H9 (cell line): ENCODE results near the gene MSANTD2. TPM values are rescaled to one million over a fixed set of nuclear protein-coding genes. Genes with fewer than 3 reads are reported as not detected.

Source experiments
- DNase-seq: peaks from one replicate; pipeline ENCODE4 v3.0.0-alpha.2; 2017
- H2AFZ ChIP-seq: one replicate; pipeline ENCODE4 v1.6.1; 2013; ENCODE audit warnings: mild to moderate bottlenecking, low read length, control low read depth, moderate library complexity
- H2AK5ac ChIP-seq: 2 replicates; pipeline ENCODE4 v1.6.1; 2013; ENCODE audit warnings: low read length, control low read depth, mixed read lengths; ENCODE audit not compliant: insufficient read length
- H2BK120ac ChIP-seq: one replicate; pipeline ENCODE4 v1.6.1; 2013; ENCODE audit warnings: low read depth, mild to moderate bottlenecking, low read length, control low read depth, inconsistent platforms; ENCODE audit not compliant: poor library complexity, severe bottlenecking
- H2BK12ac ChIP-seq: 2 replicates; pipeline ENCODE4 v1.6.1; 2013; ENCODE audit warnings: low read length, control low read depth, mixed read lengths, low read depth; ENCODE audit not compliant: insufficient read length
- H2BK15ac ChIP-seq: 2 replicates; pipeline ENCODE4 v1.6.1; 2013; ENCODE audit warnings: low read depth, low read length, control low read depth
- H2BK20ac ChIP-seq: one replicate; pipeline ENCODE4 v1.6.1; 2013; ENCODE audit warnings: low read depth, mild to moderate bottlenecking, low read length, control low read depth, inconsistent platforms; ENCODE audit not compliant: poor library complexity, severe bottlenecking
- H2BK5ac ChIP-seq: 2 replicates; pipeline ENCODE4 v1.6.1; 2013; ENCODE audit warnings: low read length, control low read depth, mixed read lengths; ENCODE audit not compliant: insufficient read length
- H3K14ac ChIP-seq: 2 replicates; pipeline ENCODE4 v1.6.1; 2013; ENCODE audit warnings: low read length, control low read depth; ENCODE audit not compliant: insufficient read depth
- H3K18ac ChIP-seq: 2 replicates; pipeline ENCODE4 v1.6.1; 2013; ENCODE audit warnings: low read depth, mild to moderate bottlenecking, mixed read lengths, low read length, control low read depth; ENCODE audit not compliant: insufficient read length
- H3K23ac ChIP-seq: 2 replicates; pipeline ENCODE4 v1.6.1; 2013; ENCODE audit warnings: low read length, control low read depth, mixed read lengths, low read depth; ENCODE audit not compliant: insufficient read length
- H3K23me2 ChIP-seq: 2 replicates; pipeline ENCODE4 v1.6.1; 2013; ENCODE audit warnings: low read depth, mild to moderate bottlenecking, mixed read lengths, low read length, control low read depth; ENCODE audit not compliant: insufficient read length, poor library complexity, severe bottlenecking
- H3K27ac ChIP-seq: 2 replicates; pipeline ENCODE4 v1.5.1; 2013; ENCODE audit warnings: low read length, control low read depth, mixed read lengths, low read depth; ENCODE audit not compliant: insufficient read length
- H3K27me3 ChIP-seq: 2 replicates; pipeline ENCODE4 v1.6.1; 2013; ENCODE audit warnings: low read length, control low read depth, inconsistent platforms; ENCODE audit not compliant: insufficient read depth
- H3K4ac ChIP-seq: 2 replicates; pipeline ENCODE4 v1.6.1; 2013; ENCODE audit warnings: low read depth, mild to moderate bottlenecking, control low read depth, inconsistent platforms, low read length, moderate library complexity
- H3K4me1 ChIP-seq: 2 replicates; pipeline ENCODE4 v1.6.1; 2013; ENCODE audit warnings: low read length, control low read depth, inconsistent platforms; ENCODE audit not compliant: insufficient read depth
- H3K4me2 ChIP-seq: 2 replicates; pipeline ENCODE4 v1.6.1; 2013; ENCODE audit warnings: low read length, control low read depth, mixed read lengths; ENCODE audit not compliant: insufficient read length, insufficient read depth
- H3K56ac ChIP-seq: 2 replicates; pipeline ENCODE4 v1.6.1; 2013; ENCODE audit warnings: low read depth, mild to moderate bottlenecking, mixed read lengths, low read length, control low read depth; ENCODE audit not compliant: insufficient read length
- H3K79me1 ChIP-seq: 2 replicates; pipeline ENCODE4 v1.6.1; 2013; ENCODE audit warnings: low read depth, mild to moderate bottlenecking, moderate library complexity, low read length, control low read depth, inconsistent platforms; ENCODE audit not compliant: insufficient read depth, poor library complexity, severe bottlenecking
- H3K79me2 ChIP-seq: 2 replicates; pipeline ENCODE4 v1.6.1; 2013; ENCODE audit warnings: low read length, control low read depth, inconsistent platforms; ENCODE audit not compliant: insufficient read depth
- H3K9ac ChIP-seq: 2 replicates; pipeline ENCODE4 v1.6.1; 2013; ENCODE audit warnings: low read length, control low read depth, mixed read lengths; ENCODE audit not compliant: insufficient read length; ENCODE audit errors: extremely low read depth
- H3K9me3 ChIP-seq: one replicate; pipeline ENCODE4 v1.6.1; 2013; ENCODE audit warnings: low read depth, low read length, inconsistent platforms; ENCODE audit not compliant: control insufficient read depth
- H3T11ph ChIP-seq: one replicate; pipeline ENCODE4 v1.6.1; 2013; ENCODE audit warnings: mild to moderate bottlenecking, low read length, control low read depth, inconsistent platforms
- H4K20me1 ChIP-seq: one replicate; pipeline ENCODE4 v1.6.1; 2013; ENCODE audit not compliant: control insufficient read depth, insufficient read length, insufficient read depth
- H4K5ac ChIP-seq: 2 replicates; pipeline ENCODE4 v1.6.1; 2013; ENCODE audit warnings: low read depth, mild to moderate bottlenecking, mixed read lengths, low read length, control low read depth; ENCODE audit not compliant: insufficient read length
- H4K8ac ChIP-seq: replicated peaks from 2 replicates; pipeline ENCODE4 v1.6.1; 2013; ENCODE audit warnings: low read length, control low read depth, mixed read lengths, low read depth; ENCODE audit not compliant: insufficient read length
- H4K91ac ChIP-seq: 2 replicates; pipeline ENCODE4 v1.6.1; 2013; ENCODE audit warnings: low read depth, mild to moderate bottlenecking, moderate library complexity, mixed read lengths, low read length, control low read depth; ENCODE audit not compliant: insufficient read length
- H3K27ac Mint-ChIP-seq, 3 experiments: 2 replicates in 2 of 3; 3 replicates in 1 of 3; pipeline ENCODE4 v1.8.0; 2020 to 2021; ENCODE audit warnings: mixed read lengths in 3 of 3, mild to moderate bottlenecking in 1 of 3, moderate library complexity in 1 of 3
- H3K27me3 Mint-ChIP-seq: 2 replicates; pipeline ENCODE4 v1.8.0; 2021; ENCODE audit warnings: low read depth, mild to moderate bottlenecking, moderate library complexity, mixed read lengths
- H3K36me3 Mint-ChIP-seq, 3 experiments: 2 replicates in 2 of 3; 3 replicates in 1 of 3; pipeline ENCODE4 v1.8.0; 2020 to 2021; ENCODE audit warnings: low read depth in 3 of 3, mixed read lengths in 3 of 3; ENCODE audit not compliant: insufficient read depth in 1 of 3
- H3K4me1 Mint-ChIP-seq, 2 experiments: 2 replicates each; pipeline ENCODE4 v1.8.0; 2020; ENCODE audit warnings: mixed read lengths in 2 of 2
- H3K4me3 Mint-ChIP-seq, 2 experiments: 2 replicates in 1 of 2; 3 replicates in 1 of 2; pipeline ENCODE4 v1.8.0; 2020 to 2021; ENCODE audit warnings: mild to moderate bottlenecking in 2 of 2, mixed read lengths in 2 of 2, moderate library complexity in 1 of 2
- H3K9me3 Mint-ChIP-seq, 2 experiments: 2 replicates in 1 of 2; 3 replicates in 1 of 2; pipeline ENCODE4 v1.8.0; 2020; ENCODE audit warnings: mild to moderate bottlenecking in 2 of 2, mixed read lengths in 2 of 2, moderate library complexity in 1 of 2
- CTCF ChIP-seq: fragments of 200-600 bp; sonication (generic); conservative IDR thresholded peaks from 3 replicates; pipeline ENCODE4 v1.8.0; 2021; ENCODE audit warnings: antibody characterized with exemption, mild to moderate bottlenecking
- WGBS: extraction: QIAGEN DNeasy Blood & Tissue Kit; methylation state at CpG from one replicate; pipeline ENCODE4 v1.1.7; 2013; ENCODE audit warnings: missing lambda C conversion rate, low lambda C conversion rate, mixed read lengths; ENCODE audit not compliant: insufficient read length; ENCODE audit errors: extremely low coverage; 5-methylcytosine and 5-hydroxymethylcytosine counted together
- total RNA-seq: library from RNA; stranded (reverse); gene quantifications from 2 replicates; pipeline ENCODE4 v1.2.1, GENCODE V29; 2021

MSANTD2 gene
- total RNA-seq, 1 experiment from 2014 or later: 18.1 TPM

- H2BK120ac ChIP-seq: no peak overlapping the region
- no peak overlapping the region for H2AK5ac ChIP-seq
- no peak for TF ChIP-seq CTCF
- H3K9me3 ChIP-seq: no peaks in the 10 kb centered on the region
- no peak overlapping the region for H2AFZ ChIP-seq
- no peak overlapping the region for H3K9ac ChIP-seq
- H3K4ac ChIP-seq: no peak overlapping the region
- no peak overlapping the region for H3T11ph ChIP-seq
- no peaks in the 10 kb centered on the region for H3K4me1 ChIP-seq
- H3K56ac ChIP-seq: no peak overlapping the region
- Mint-ChIP-seq H3K27ac (no peak overlapping the region), H3K9me3 (no peaks in the 10 kb centered on the region), H3K36me3 (no peaks in the 10 kb centered on the region), H3K27me3 (peaks cover 30% of the 10 kb centered on the region), H3K4me3 (no peak overlapping the region), H3K4me1 (no peaks in the 10 kb centered on the region)
- H4K91ac ChIP-seq: no peak overlapping the region
- no peak overlapping the region for H4K5ac ChIP-seq
- no peak overlapping the region for H2BK20ac ChIP-seq
- no peaks in the 10 kb centered on the region for H3K79me2 ChIP-seq
- no peak overlapping the region for H3K14ac ChIP-seq
- WGBS: no CpG with 5 or more reads among the region's 1 CpG
- H3K4me2 ChIP-seq: no peak overlapping the region
- H2BK15ac ChIP-seq: no peak overlapping the region
- H4K20me1 ChIP-seq: no peaks in the 10 kb centered on the region
- no peak overlapping the region for H3K27ac ChIP-seq
- no peak for DNase-seq
- no peaks in the 10 kb centered on the region for H3K23me2 ChIP-seq
- H4K8ac ChIP-seq: no peak overlapping the region
- H3K27me3 ChIP-seq: no peaks in the 10 kb centered on the region
- H2BK12ac ChIP-seq: no peak overlapping the region
- no peak overlapping the region for H3K23ac ChIP-seq
- no peaks in the 10 kb centered on the region for H3K79me1 ChIP-seq
- H2BK5ac ChIP-seq: no peak overlapping the region
- H3K18ac ChIP-seq: no peak overlapping the region
Measured at GRCh38 chr11:124814739-124815138, 14.5 kb upstream of the MSANTD2 start.
